Activated T-cell treated with anti-CD3 and anti-CD28 coated beads, Interleukin-2, amount 50 U/mL, for 4 hours (primary cell): ENCODE measurements around the gene PAX6. TPM values are rescaled to one million over a fixed set of nuclear protein-coding genes. Genes with fewer than 3 reads are reported as not detected.

Experiments used
- ATAC-seq, 2 donors: fragments of 200-7000 bp; cut with Tn5 transposase; one replicate each; pipeline ENCODE4 v1.10.0; 2021
- DNase-seq: peaks from one replicate; pipeline ENCODE4 v3.0.0-alpha.2; 2020
- H3K27me3 Mint-ChIP-seq: one replicate; pipeline ENCODE4 v1.8.0; 2021; ENCODE audit warnings: low read depth, mixed read lengths
- H3K36me3 Mint-ChIP-seq: one replicate; pipeline ENCODE4 v1.8.0; 2022; ENCODE audit warnings: mixed read lengths; ENCODE audit not compliant: insufficient read depth
- H3K4me1 Mint-ChIP-seq: one replicate; pipeline ENCODE4 v1.8.0; 2021; ENCODE audit warnings: low read depth, mixed read lengths
- H3K4me3 Mint-ChIP-seq: one replicate; pipeline ENCODE4 v1.8.0; 2021; ENCODE audit warnings: mild to moderate bottlenecking, moderate library complexity, mixed read lengths
- H3K9me3 Mint-ChIP-seq: one replicate; pipeline ENCODE4 v1.8.0; 2021; ENCODE audit warnings: mixed read lengths
- total RNA-seq, 3 donors: library from RNA; stranded (reverse); gene quantifications; one replicate each; pipeline ENCODE4 v1.2.1, GENCODE V29; 2021

Gene PAX6
- not detected for total RNA-seq

DNA sequence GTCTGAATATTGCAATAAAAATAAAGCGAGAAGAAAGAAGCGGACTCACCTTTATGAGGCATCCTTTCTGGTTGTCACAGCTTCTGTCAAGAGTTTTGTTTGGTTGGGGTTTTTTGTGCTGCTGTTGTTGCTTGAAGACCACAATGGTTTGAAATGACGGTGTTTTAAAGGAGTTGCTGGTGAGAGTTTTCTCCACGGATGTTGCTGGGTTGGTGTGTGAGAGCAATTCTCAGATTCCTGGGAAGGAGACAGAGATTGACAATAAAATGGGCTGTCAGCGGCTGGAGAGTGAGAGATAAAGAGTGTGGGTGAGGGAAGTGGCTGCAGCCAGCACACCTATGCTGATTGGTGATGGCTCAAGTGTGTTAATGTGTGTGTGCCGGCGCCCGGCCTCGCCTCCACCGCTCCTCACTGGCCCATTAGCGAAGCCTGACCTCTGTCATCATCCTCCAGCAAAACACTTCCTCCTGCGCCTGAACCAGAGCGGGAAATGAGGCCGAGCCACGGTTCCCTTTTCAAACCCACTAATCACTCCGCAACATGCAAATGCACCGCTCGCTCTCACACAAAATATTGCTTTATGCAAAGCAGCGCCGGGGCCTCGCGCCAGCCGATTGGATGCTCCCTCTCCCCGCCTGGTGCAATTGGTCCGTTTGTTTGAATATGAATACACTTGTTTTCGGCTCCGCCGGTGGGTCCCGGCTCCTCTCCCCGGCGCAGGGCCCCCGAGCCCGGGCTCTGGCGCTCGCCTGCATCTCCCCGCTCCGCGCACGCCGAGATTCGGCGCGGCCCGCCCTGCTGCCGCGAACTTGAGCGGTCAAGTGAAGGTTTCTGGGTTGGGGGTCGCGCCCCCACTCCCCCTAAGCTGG is at the start of gene PAX6:
PAX6 (minus strand) TSS at position 544 of the 869 bp plus-strand sequence. CDS start 4,911 bp downstream, outside the sequence.
- peak within 1 kb of the TSS; percentile 81 for H3K4me3 Mint-ChIP-seq

DNA sequence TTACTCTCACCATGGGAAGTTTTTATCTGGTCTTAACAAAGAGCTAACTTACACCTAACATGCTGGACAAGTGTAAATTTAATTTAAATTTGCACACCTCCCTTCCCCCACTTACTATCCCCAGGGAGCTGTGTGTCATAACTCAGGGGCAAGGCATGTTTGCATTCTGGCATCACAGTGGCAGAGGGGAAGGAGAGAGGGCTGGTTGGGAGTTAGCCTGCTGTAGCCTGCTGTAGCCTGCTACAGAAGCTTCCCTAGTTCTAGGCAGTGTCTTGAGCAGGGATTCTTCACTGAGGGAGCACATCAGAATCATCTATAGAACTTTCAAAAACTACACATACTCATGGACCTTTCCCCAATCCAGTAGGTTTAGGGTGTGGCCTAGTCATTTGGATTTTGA is 49.3 kb upstream of the PAX6 start:
- no peak for ATAC-seq
- DNase-seq, result no peak
- H3K4me3 Mint-ChIP-seq, result no peak overlapping the region
- no peaks in the 10 kb centered on the region for H3K9me3 Mint-ChIP-seq
- peaks cover 35% of the 10 kb centered on the region for H3K27me3 Mint-ChIP-seq
- no peaks in the 10 kb centered on the region for H3K4me1 Mint-ChIP-seq
- no peaks in the 10 kb centered on the region for H3K36me3 Mint-ChIP-seq

More for the DNA sequence above, at the start of gene PAX6:
- H3K27me3 Mint-ChIP-seq, result peaks cover 75% of the 10 kb centered on the region
- H3K9me3 Mint-ChIP-seq, result no peaks in the 10 kb centered on the region
- peak; percentile 50 to 51 for ATAC-seq
- peaks cover 47% of the 10 kb centered on the region for H3K4me1 Mint-ChIP-seq
- H3K36me3 Mint-ChIP-seq, result no peaks in the 10 kb centered on the region
- DNase-seq, result no peak

GRCh38 chr11:31856248-31856647 is 45.1 kb upstream of the PAX6 start:
- no peaks in the 10 kb centered on the region for H3K36me3 Mint-ChIP-seq
- no peak overlapping the region for H3K4me3 Mint-ChIP-seq
- no peaks in the 10 kb centered on the region for H3K4me1 Mint-ChIP-seq
- H3K27me3 Mint-ChIP-seq, result peaks cover 34% of the 10 kb centered on the region
- DNase-seq (no peak), ATAC-seq (no peak)
- H3K9me3 Mint-ChIP-seq, result no peaks in the 10 kb centered on the region

- Mint-ChIP-seq H3K4me3 (no peak overlapping the region), H3K4me1 (no peaks in the 10 kb centered on the region), H3K9me3 (no peaks in the 10 kb centered on the region), H3K36me3 (no peaks in the 10 kb centered on the region), H3K27me3 (peaks cover 37% of the 10 kb centered on the region)
- ATAC-seq (no peak), DNase-seq (no peak)
These were observed 44.3 kb upstream of the PAX6 start for GRCh38 chr11:31855466-31855865.

DNA sequence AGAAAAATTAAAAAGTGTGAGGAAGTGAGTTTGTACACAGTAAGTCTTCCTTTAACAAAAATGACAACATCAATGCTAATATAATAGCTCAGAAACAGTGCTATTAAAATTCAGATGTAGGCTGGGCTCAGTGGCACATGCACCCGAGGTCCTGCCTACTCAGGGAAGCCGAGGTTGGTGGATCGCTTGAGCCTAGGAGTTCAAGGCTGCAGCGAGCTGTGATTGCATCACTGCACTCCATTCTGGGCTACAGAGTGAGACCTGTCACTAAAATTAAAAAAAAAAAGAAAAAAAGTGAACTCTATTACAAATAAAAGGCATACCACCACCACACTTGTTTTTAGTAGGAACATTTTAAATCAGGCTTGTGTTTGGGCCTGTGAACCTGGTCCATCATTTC is 39.2 kb upstream of the PAX6 start:
- Mint-ChIP-seq H3K4me3 (no peak overlapping the region), H3K27me3 (peaks cover 16% of the 10 kb centered on the region), H3K4me1 (no peaks in the 10 kb centered on the region), H3K9me3 (no peaks in the 10 kb centered on the region), H3K36me3 (no peaks in the 10 kb centered on the region)
- DNase-seq (no peak), ATAC-seq (no peak)

- Mint-ChIP-seq H3K4me1 (no peaks in the 10 kb centered on the region), H3K4me3 (no peak overlapping the region), H3K36me3 (no peaks in the 10 kb centered on the region), H3K9me3 (no peaks in the 10 kb centered on the region), H3K27me3 (peaks cover 12% of the 10 kb centered on the region)
- no peak for DNase-seq
- ATAC-seq, result no peak
These were observed 36.6 kb upstream of the PAX6 start for GRCh38 chr11:31847761-31848160.

DNA sequence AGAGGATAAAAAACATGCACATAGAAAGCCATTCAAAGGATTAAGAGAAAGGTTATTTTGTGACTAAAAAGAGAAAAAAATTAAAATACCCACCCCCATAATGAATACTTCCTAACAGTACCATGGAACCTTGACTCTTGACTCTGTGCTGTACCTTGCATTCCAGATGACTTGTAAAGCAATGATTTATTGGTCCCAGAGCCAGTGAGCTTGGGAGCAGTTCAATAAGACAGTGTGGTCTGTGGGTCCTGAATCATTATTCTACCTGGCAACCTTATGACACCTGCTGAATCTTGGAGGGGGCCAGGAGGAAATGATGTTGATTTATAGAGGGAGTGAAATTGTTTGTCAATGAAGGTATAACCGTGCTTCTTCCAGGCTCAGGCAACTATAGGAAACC is 34.2 kb upstream of the PAX6 start:
- ATAC-seq (no peak), DNase-seq (no peak)
- H3K4me1 Mint-ChIP-seq, result no peaks in the 10 kb centered on the region
- peaks cover 22% of the 10 kb centered on the region for H3K27me3 Mint-ChIP-seq
- no peak overlapping the region for H3K4me3 Mint-ChIP-seq
- H3K36me3 Mint-ChIP-seq, result no peaks in the 10 kb centered on the region
- H3K9me3 Mint-ChIP-seq, result no peaks in the 10 kb centered on the region

- Mint-ChIP-seq H3K9me3 (no peaks in the 10 kb centered on the region), H3K4me3 (no peak overlapping the region), H3K27me3 (peaks cover 25% of the 10 kb centered on the region), H3K36me3 (no peaks in the 10 kb centered on the region), H3K4me1 (no peaks in the 10 kb centered on the region)
- no peak for ATAC-seq
- no peak for DNase-seq
These were observed 33.2 kb upstream of the PAX6 start for GRCh38 chr11:31844351-31844750.

DNA sequence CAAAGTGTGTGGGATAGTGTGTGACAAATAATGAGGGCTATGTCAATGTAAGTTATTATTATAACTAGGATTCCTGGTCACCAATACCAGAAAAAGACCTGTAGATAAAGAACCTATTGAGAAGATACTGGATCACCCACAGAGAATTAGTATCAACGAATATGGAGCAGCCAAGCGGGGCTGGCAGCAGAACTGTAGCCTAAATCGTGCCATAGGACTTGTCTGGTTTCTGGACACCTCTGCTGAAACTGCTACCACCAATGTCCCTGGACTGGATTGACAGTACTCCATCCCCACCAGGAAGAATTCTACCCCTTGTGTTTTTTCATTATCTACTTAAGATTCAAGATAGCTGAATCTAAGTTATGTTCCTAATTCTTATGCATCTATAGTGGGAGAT is 30.3 kb upstream of the PAX6 start:
- H3K36me3 Mint-ChIP-seq, result no peaks in the 10 kb centered on the region
- no peak for DNase-seq
- no peaks in the 10 kb centered on the region for H3K4me1 Mint-ChIP-seq
- H3K4me3 Mint-ChIP-seq, result no peak overlapping the region
- ATAC-seq, result no peak
- peaks cover 31% of the 10 kb centered on the region for H3K27me3 Mint-ChIP-seq
- H3K9me3 Mint-ChIP-seq, result no peaks in the 10 kb centered on the region

DNA sequence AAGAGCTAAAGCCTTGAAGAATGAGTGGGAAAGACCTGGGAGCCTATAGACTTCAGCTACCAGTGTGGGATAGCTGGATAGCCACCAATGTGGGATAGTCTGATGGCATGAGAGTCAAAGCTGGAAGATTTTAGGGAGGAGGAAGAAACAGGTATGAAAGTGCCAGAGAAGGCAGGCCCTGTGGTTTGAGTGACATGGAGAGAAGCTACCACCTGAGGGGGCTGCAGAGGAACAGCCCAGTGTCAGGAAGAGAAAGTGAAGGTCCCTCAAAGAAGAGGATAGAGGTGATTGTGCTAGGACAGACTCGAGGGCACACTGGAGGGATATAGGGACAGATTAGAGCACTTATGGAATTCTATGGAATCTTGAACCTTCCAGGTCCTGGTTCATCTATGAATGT is 23.1 kb upstream of the PAX6 start:
- no peak overlapping the region for H3K4me3 Mint-ChIP-seq
- peaks cover 28% of the 10 kb centered on the region for H3K27me3 Mint-ChIP-seq
- no peak for DNase-seq
- no peak for ATAC-seq
- H3K4me1 Mint-ChIP-seq, result no peaks in the 10 kb centered on the region
- no peaks in the 10 kb centered on the region for H3K36me3 Mint-ChIP-seq
- no peaks in the 10 kb centered on the region for H3K9me3 Mint-ChIP-seq

DNA sequence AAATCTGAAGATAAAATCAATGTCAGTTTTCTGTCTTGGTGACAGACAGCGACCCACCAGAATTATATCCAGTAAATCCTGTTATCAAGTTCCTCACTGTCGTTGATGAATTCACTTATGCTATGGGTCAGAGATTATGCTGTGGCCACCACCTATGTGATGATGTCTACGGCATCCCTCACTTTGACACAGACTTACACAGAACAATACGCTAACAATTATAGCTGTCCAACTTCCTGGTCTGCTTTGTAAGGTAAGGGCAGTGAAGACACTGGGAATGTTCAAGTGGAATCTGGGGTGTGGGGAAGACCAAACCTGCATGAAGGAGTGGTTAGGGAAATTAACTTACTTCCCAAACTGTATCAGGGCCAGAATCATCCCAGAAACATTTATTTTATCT is 19.3 kb upstream of the PAX6 start:
- Mint-ChIP-seq H3K9me3 (no peaks in the 10 kb centered on the region), H3K36me3 (no peaks in the 10 kb centered on the region), H3K27me3 (peaks cover 48% of the 10 kb centered on the region), H3K4me3 (no peak overlapping the region), H3K4me1 (peaks cover 14% of the 10 kb centered on the region)
- ATAC-seq (no peak), DNase-seq (no peak)

- Mint-ChIP-seq H3K9me3 (no peaks in the 10 kb centered on the region), H3K4me1 (peaks cover 14% of the 10 kb centered on the region), H3K4me3 (no peak overlapping the region), H3K36me3 (no peaks in the 10 kb centered on the region), H3K27me3 (peaks cover 64% of the 10 kb centered on the region)
- DNase-seq (no peak), ATAC-seq (no peak)
These were observed 17.1 kb upstream of the PAX6 start for GRCh38 chr11:31828217-31828616.

DNA sequence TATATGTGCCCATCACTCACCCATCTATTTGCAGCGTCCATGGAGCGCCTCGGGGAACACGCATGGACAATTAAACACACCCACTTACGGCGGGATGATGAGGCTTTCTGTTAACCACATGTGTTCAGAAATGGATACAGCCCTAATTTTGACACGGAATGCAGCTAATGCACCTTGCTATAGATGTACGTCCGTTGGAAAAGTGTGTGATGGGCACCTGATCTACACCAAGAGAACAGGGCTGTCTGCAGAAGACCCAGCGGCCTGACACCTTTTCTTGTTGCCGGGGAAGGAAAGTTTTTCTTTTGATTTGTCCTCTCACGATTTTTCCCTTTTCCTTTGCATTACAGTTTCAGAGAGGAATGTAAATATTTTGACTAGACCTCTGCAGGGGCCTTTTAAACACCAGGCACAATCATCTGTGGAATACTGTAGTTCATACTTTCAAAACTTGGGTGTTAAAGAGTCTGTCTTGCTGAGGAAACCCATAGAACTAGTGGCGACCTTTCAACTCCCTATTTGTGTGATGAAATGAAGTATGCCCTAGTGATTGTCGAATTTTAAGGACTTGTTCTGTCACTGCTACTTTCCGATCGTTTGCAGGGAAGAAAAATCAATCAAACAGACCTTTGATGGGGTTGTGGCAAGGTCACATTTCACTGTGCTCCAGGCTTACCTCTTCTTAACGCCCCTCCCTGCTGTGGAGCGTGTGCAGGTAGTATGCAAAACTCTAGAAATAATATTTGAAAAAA is 16.5 kb upstream of the PAX6 start:
- H3K4me1 Mint-ChIP-seq, result peaks cover 14% of the 10 kb centered on the region
- DNase-seq, result no peak
- no peaks in the 10 kb centered on the region for H3K36me3 Mint-ChIP-seq
- no peak for ATAC-seq
- no peak overlapping the region for H3K4me3 Mint-ChIP-seq
- H3K27me3 Mint-ChIP-seq, result peaks cover 70% of the 10 kb centered on the region
- no peaks in the 10 kb centered on the region for H3K9me3 Mint-ChIP-seq

GRCh38 chr11:31826536-31827438 is 15.7 kb upstream of the PAX6 start:
- peak in 1 of 2 donors; percentile 40 for ATAC-seq

More at GRCh38 chr11:31826536-31827438, 15.7 kb upstream of the PAX6 start:
- Mint-ChIP-seq H3K27me3 (peaks cover 78% of the 10 kb centered on the region), H3K4me1 (peaks cover 14% of the 10 kb centered on the region), H3K36me3 (no peaks in the 10 kb centered on the region), H3K4me3 (no peak overlapping the region), H3K9me3 (peaks cover 3% of the 10 kb centered on the region)
- DNase-seq, result no peak
